Measurements from ENCODE around the gene DAP. TPM values are rescaled to one million over a fixed set of nuclear protein-coding genes. Genes with fewer than 3 reads are reported as not detected.

DAP gene
- total RNA-seq, 1 donor from 2014 or later, result 79.8 TPM

- Mint-ChIP-seq H3K27me3 (ENCODE audit: low read depth) (peaks cover 2% of the 10 kb centered on the region), H3K4me3 (no peak overlapping the region), H3K4me1 (peaks cover 5% of the 10 kb centered on the region), H3K27ac (no peak overlapping the region), H3K36me3 (peaks cover 4% of the 10 kb centered on the region), H3K9me3 (peaks cover 8% of the 10 kb centered on the region)
- no peak for DNase-seq (ENCODE audit: low spot score in 2 of 2, unreplicated experiment in 2 of 2)
- no peak for TF ChIP-seq CTCF (IDR thresholded peaks at IDR 0.05; ENCODE audit: unreplicated experiment)
These were observed 125.7 kb downstream of the DAP start for GRCh38 chr5:10635257-10635866.

- Mint-ChIP-seq H3K36me3 (no peaks in the 10 kb centered on the region), H3K9me3 (peaks cover 4% of the 10 kb centered on the region), H3K27ac (no peak overlapping the region), H3K27me3 (ENCODE audit: low read depth) (peaks cover 2% of the 10 kb centered on the region), H3K4me1 (peaks cover 5% of the 10 kb centered on the region), H3K4me3 (no peak overlapping the region)
- DNase-seq (ENCODE audit: low spot score in 2 of 2, unreplicated experiment in 2 of 2), result no peak
- no peak for TF ChIP-seq CTCF (IDR thresholded peaks at IDR 0.05; ENCODE audit: unreplicated experiment)
These were observed 126.5 kb downstream of the DAP start for GRCh38 chr5:10634562-10634961.

- Mint-ChIP-seq H3K4me3 (no peak overlapping the region), H3K4me1 (peaks cover 5% of the 10 kb centered on the region), H3K27me3 (ENCODE audit: low read depth) (peaks cover 2% of the 10 kb centered on the region), H3K27ac (no peak overlapping the region), H3K9me3 (peaks cover 4% of the 10 kb centered on the region), H3K36me3 (no peaks in the 10 kb centered on the region)
- DNase-seq (ENCODE audit: low spot score in 2 of 2, unreplicated experiment in 2 of 2), result no peak
- TF ChIP-seq CTCF (IDR thresholded peaks at IDR 0.05; ENCODE audit: unreplicated experiment), result no peak
These were observed 127.0 kb downstream of the DAP start for GRCh38 chr5:10634050-10634449.

- Mint-ChIP-seq H3K36me3 (no peaks in the 10 kb centered on the region), H3K27ac (no peak overlapping the region), H3K9me3 (peaks cover under 1% of the 10 kb centered on the region), H3K27me3 (ENCODE audit: low read depth) (peaks cover 2% of the 10 kb centered on the region), H3K4me3 (no peak overlapping the region), H3K4me1 (peaks cover 5% of the 10 kb centered on the region)
- no peak for TF ChIP-seq CTCF (IDR thresholded peaks at IDR 0.05; ENCODE audit: unreplicated experiment)
- DNase-seq (ENCODE audit: low spot score in 2 of 2, unreplicated experiment in 2 of 2), result no peak
These were observed 127.6 kb downstream of the DAP start for GRCh38 chr5:10633271-10634049.

GRCh38 chr5:10632110-10632761, 128.8 kb downstream of the DAP start:
- Mint-ChIP-seq H3K4me3 (no peak overlapping the region), H3K36me3 (no peaks in the 10 kb centered on the region), H3K27ac (no peak overlapping the region), H3K9me3 (no peaks in the 10 kb centered on the region), H3K4me1 (peaks cover 11% of the 10 kb centered on the region), H3K27me3 (ENCODE audit: low read depth) (peaks cover 2% of the 10 kb centered on the region)
- DNase-seq (ENCODE audit: low spot score in 2 of 2, unreplicated experiment in 2 of 2), result no peak
- TF ChIP-seq CTCF (IDR thresholded peaks at IDR 0.05; ENCODE audit: unreplicated experiment), result no peak
